ENCODE data around the gene GPR17.
A peak's percentile ranks its signal among the peaks of the same experiment; 100 is the strongest.

GPR17 gene, protein sequence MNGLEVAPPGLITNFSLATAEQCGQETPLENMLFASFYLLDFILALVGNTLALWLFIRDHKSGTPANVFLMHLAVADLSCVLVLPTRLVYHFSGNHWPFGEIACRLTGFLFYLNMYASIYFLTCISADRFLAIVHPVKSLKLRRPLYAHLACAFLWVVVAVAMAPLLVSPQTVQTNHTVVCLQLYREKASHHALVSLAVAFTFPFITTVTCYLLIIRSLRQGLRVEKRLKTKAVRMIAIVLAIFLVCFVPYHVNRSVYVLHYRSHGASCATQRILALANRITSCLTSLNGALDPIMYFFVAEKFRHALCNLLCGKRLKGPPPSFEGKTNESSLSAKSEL

GRCh38 chr2:127645395-127646291 is at the start of gene GPR17:
Gene GPR17, plus strand, starts transcription at chr2:127646153. Its CDS starts 4,583 bp downstream, at chr2:127650736.
- DNase-seq = no peak

DNA sequence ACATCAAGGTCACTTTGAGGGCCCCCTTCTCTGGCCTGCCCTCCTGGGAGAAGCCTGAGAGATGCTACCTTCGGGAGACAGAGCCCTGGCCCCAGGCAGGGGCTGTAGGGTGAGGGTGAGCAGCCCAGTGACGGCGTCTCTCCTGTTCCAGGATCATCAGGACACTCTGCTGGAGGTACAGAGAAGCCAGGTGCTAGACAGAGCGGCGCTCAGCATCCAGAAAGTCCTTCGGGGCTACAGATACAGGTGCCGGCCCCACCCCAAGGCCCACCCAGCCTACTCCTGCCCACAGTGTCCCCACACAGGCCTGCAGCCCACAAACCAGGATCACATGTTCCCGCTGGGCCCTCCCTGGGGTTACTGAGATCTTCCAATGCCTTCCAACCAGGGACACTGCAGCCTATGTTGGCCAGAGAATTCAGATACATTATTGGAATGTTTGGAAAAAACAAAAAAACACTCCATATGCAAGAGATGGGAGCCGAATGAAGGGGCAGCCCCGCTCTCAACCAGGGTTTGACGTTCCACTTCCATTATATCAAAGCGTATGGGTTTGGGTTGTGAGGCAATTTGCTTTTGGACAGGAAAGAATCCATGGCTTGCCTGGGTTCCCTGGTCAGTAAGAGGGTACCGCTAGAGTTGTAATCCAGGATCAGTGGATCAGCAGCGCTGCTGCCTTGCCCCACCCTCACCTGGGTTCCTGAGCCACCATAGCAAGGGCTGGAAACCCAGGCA is 49.5 kb upstream of the GPR17 start:
- DNase-seq = no peak

GRCh38 chr2:127597046-127597983 is 48.6 kb upstream of the GPR17 start:
- no peak for DNase-seq

GRCh38 chr2:127597984-127598380 is 48.0 kb upstream of the GPR17 start:
- DNase-seq = peak; percentile 37

DNA sequence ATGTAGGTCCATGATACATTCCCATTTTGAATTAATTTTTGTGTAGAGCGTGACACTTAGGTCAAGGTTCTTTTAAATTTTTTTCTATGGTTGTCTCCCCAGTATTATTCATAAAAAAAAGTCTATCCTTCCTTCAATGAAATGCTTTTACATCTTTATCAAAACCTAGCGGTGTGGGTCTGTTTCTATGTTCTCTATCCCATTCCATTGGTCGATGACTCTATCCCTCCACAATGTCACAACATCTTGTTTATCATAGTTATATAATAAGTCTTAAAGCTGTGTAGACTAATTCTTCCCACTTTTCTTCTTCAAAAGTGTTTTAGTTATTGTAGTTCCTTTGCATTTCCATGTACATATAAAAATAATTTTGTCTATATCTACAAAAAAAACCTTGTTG is 47.2 kb upstream of the GPR17 start:
- no peak for DNase-seq

- peak; percentile 8 for DNase-seq
Observed at GRCh38 chr2:127599211-127599610, 46.7 kb upstream of the GPR17 start.

- no peak for DNase-seq
Observed at GRCh38 chr2:127604986-127605385, 41.0 kb upstream of the GPR17 start.

- DNase-seq = no peak
Observed at GRCh38 chr2:127605691-127606263, 40.2 kb upstream of the GPR17 start.

GRCh38 chr2:127606625-127607398 is 39.1 kb upstream of the GPR17 start:
- DNase-seq = no peak

GRCh38 chr2:127607399-127607908 is 38.5 kb upstream of the GPR17 start:
- DNase-seq = no peak

DNA sequence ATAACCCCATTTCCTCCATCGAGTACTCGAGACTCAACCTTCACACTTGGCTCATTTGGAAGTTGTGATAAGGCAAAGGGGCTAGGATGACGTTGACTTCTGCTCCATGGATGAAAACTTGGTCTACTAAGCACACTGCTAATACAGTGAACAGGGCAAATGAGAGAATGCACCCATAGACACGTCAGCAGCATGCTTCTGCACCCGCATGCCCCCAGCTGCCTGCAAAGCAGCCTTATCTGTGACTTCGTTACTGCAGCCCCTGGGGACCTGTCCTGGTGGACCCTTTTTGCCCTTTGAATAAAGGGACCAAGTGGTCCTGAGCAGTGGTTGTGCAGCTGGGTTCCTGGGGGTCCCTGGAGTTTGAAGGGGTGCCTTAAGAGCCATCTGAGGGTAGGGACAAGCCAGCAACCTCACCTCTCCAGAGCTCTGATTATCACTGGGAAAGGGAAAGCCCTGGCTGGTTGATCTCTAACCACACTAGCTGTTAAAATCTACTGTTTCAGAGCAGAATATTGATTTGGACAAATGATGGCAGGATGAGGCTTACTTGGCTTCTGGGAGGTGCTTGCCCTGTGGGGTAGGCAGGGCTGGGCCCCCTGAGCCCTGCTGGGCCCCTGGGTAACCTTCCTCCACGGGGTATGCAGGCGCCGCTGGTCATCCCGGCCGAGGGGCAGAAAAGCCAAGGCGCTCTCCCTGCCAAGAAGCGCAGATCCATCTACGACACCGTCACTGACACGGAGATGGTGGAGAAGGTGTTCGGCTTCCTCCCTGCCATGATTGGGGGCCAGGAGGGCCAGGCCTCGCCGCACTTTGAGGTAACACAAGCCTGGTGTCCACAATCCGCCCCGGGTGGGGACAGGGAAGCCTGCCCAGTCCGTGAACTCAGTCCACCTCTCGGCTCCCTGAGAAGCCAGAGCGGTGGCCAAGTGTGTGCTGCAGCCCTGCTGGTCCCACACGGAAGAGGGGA is 37.6 kb upstream of the GPR17 start:
- no peak for DNase-seq

- DNase-seq = no peak
Observed at GRCh38 chr2:127609031-127609751, 36.8 kb upstream of the GPR17 start.

DNA sequence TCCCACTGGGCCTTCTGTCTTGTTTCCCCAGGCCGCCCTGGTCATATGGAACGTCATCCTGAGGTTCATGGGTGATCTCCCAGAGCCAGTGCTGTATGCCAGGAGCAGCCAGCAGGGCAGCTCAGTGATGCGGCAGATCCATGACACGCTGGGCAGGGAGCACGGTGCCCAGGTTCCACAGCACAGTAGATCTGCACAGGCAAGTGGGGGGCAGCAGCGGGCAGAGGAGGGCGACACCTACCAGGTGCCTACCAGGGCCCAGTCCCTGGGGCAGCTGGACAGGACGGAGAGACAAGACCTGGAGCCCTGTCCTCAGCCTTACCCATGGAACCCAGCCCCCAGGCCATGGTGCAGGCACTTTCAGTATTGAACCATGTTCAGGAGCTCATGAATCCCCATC is 36.1 kb upstream of the GPR17 start:
- DNase-seq = no peak

- DNase-seq = no peak
Observed at GRCh38 chr2:127610561-127610960, 35.4 kb upstream of the GPR17 start.

GRCh38 chr2:127611076-127611925 is 34.7 kb upstream of the GPR17 start:
- no peak for DNase-seq

GRCh38 chr2:127612111-127612822 is 33.7 kb upstream of the GPR17 start:
- no peak for DNase-seq

DNA sequence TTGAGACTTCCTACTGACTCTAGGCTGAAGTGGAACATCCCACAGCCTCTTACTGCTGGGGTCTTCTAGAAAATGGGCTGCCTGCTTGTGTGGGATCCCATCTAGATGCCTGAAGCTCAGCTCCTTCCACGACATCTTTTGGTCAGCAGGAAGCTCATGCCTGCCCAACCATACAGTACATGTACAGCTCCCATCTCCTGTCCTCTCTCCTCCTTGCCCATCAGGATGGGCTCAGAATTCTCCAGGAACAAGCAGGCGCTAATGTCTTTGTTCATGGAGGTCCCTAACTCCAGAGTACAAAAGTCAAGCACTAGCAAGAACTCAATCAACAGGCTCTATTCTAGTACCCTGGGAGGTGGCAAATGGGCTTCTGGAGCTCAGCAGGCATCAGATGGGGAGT is 31.7 kb upstream of the GPR17 start:
- DNase-seq = no peak
